C4-2B (cell line): Measurements from ENCODE around the gene GNS.

Experiments used
- ZFX ChIP-seq: fragments of 450-650 bp; IDR thresholded peaks from 2 replicates; pipeline ENCODE4 v1.6.1; 2017
- TF ChIP-seq, protein P1 (sequence below): fragments of 450-650 bp; conservative IDR thresholded peaks from 2 replicates; pipeline ENCODE4 v1.5.1; 2017; ENCODE audit warnings: mild to moderate bottlenecking

DNA sequence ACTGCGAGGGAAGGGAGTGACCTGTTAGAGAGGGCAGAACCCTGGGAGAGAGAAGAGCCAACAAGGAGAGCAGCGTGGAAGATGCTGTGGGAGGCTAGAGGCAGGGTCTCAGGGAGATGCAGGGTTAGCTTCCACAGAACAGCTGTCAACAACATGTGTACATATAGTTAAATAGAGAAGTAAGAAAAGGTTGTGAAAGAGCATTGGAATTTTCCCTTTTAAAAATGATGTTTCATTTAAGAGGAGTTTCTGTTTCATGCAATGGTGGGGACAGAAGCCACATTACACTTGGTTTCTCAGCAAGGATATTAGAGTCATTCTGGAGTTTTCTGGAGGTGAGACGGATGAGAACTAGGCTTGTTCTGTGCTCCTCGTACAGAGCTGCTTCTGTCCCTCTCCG lies 41.4 kb upstream of the GNS start:
- TF ChIP-seq, protein P1, sequence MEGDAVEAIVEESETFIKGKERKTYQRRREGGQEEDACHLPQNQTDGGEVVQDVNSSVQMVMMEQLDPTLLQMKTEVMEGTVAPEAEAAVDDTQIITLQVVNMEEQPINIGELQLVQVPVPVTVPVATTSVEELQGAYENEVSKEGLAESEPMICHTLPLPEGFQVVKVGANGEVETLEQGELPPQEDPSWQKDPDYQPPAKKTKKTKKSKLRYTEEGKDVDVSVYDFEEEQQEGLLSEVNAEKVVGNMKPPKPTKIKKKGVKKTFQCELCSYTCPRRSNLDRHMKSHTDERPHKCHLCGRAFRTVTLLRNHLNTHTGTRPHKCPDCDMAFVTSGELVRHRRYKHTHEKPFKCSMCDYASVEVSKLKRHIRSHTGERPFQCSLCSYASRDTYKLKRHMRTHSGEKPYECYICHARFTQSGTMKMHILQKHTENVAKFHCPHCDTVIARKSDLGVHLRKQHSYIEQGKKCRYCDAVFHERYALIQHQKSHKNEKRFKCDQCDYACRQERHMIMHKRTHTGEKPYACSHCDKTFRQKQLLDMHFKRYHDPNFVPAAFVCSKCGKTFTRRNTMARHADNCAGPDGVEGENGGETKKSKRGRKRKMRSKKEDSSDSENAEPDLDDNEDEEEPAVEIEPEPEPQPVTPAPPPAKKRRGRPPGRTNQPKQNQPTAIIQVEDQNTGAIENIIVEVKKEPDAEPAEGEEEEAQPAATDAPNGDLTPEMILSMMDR: no peak
- no peak for TF ChIP-seq ZFX
